Measurements from ENCODE around the gene SPATS1.

SPATS1 gene

DNA sequence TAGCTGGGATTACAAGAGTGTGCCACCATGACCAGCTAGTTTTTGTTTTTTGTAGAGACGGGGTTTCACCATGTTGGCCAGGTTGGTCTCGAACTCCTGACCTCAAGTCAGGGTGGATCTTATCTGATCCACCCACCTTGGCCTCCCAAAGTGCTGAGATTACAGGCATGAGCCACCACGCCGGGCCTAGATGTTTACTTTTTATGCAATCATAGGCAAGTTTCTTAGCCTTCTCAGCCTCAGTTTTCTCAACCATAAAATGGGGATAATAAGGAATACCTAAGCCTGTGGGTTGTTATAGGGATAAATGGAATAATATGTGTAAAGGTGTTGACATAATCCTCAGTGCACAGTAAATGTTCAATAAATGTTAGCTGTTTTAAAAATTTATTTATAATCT is 9.8 kb downstream of the SPATS1 start:
- Histone ChIP-seq H3K27me3 (ENCODE audit: insufficient read depth, low read length, poor library complexity, severe bottlenecking) (no peaks in the 10 kb centered on the region), H3K79me2 (ENCODE audit: insufficient read depth, low read length) (no peaks in the 10 kb centered on the region), H3K4me3 (ENCODE audit: low read length, poor library complexity, severe bottlenecking) (no peak overlapping the region), H3K4me2 (ENCODE audit: low read depth, low read length, poor library complexity, severe bottlenecking) (no peak overlapping the region), H2AFZ (ENCODE audit: low read length) (no peak overlapping the region), H3K9me2 (replicated peaks; ENCODE audit: low read depth, low read length) (no peaks in the 10 kb centered on the region), H3K9me3 (ENCODE audit: insufficient read depth, low read depth, low read length) (no peaks in the 10 kb centered on the region), H3K9ac (ENCODE audit: low read depth, low read length, poor library complexity, severe bottlenecking) (no peak overlapping the region), H3K36me3 (ENCODE audit: insufficient read depth, low read length) (no peaks in the 10 kb centered on the region), H3K4me1 (ENCODE audit: insufficient read depth, low read length, poor library complexity, severe bottlenecking) (no peaks in the 10 kb centered on the region), H3F3A (ENCODE audit: low read depth) (no peaks in the 10 kb centered on the region), H4K20me1 (ENCODE audit: insufficient read depth, low read length, poor library complexity, severe bottlenecking) (no peaks in the 10 kb centered on the region)
- no peak for TF ChIP-seq EZH2phosphoT487 (IDR thresholded peaks at IDR 0.05; ENCODE audit: borderline replicate concordance)
- TF ChIP-seq, protein P1, sequence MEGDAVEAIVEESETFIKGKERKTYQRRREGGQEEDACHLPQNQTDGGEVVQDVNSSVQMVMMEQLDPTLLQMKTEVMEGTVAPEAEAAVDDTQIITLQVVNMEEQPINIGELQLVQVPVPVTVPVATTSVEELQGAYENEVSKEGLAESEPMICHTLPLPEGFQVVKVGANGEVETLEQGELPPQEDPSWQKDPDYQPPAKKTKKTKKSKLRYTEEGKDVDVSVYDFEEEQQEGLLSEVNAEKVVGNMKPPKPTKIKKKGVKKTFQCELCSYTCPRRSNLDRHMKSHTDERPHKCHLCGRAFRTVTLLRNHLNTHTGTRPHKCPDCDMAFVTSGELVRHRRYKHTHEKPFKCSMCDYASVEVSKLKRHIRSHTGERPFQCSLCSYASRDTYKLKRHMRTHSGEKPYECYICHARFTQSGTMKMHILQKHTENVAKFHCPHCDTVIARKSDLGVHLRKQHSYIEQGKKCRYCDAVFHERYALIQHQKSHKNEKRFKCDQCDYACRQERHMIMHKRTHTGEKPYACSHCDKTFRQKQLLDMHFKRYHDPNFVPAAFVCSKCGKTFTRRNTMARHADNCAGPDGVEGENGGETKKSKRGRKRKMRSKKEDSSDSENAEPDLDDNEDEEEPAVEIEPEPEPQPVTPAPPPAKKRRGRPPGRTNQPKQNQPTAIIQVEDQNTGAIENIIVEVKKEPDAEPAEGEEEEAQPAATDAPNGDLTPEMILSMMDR (conservative IDR thresholded peaks at IDR 0.05; ENCODE audit: low read length), result no peak

DNA sequence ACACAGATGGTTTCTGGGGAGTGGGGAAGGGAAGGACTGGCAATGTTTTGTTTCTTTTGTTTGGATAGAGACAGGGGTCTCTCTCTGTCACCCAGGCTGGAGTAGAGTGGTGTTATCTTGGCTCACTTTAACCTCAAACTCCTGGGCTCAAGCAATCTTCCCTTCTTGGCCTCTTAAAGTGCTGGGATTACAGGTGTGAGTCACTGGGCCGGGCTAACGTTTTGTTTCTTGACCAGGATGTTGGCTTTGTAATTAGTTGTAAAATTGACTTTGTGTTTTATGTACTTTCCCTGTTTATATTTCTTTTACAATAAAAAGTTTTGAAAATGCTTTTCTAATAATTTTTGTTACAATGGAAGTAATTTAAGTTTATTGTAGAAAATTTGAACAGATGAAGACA is 10.9 kb downstream of the SPATS1 start:
- H3K79me2 ChIP-seq (ENCODE audit: insufficient read depth, low read length), result no peaks in the 10 kb centered on the region
- H3F3A ChIP-seq (ENCODE audit: low read depth), result no peaks in the 10 kb centered on the region
- H3K4me1 ChIP-seq (ENCODE audit: insufficient read depth, low read length, poor library complexity, severe bottlenecking), result no peaks in the 10 kb centered on the region

DNA sequence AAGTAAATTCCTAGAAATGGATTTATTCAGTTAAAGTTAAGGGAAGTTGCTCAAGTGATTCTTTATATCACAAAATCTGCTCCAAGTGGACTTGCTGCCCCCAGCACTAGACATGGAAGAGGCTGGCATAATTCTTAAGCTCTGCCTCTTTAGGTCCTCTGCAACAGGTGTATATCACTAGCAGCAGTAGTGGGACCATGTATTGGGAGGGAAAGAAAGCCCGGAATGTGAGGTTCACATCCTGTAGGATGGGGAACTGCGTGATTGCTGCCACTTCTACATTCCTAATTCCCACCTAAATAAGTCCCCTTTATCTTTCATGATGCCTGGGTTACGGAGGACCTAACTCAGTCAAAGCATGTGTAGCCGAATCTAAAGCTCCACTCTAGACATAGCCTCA is 13.2 kb downstream of the SPATS1 start:
- Histone ChIP-seq H3F3A (ENCODE audit: low read depth) (no peaks in the 10 kb centered on the region), H3K4me2 (ENCODE audit: low read depth, low read length, poor library complexity, severe bottlenecking) (no peak overlapping the region), H3K9ac (ENCODE audit: low read depth, low read length, poor library complexity, severe bottlenecking) (no peak overlapping the region), H3K9me2 (replicated peaks; ENCODE audit: low read depth, low read length) (no peaks in the 10 kb centered on the region), H3K27me3 (ENCODE audit: insufficient read depth, low read length, poor library complexity, severe bottlenecking) (no peaks in the 10 kb centered on the region), H3K4me1 (ENCODE audit: insufficient read depth, low read length, poor library complexity, severe bottlenecking) (no peaks in the 10 kb centered on the region), H3K36me3 (ENCODE audit: insufficient read depth, low read length) (no peaks in the 10 kb centered on the region), H4K20me1 (ENCODE audit: insufficient read depth, low read length, poor library complexity, severe bottlenecking) (no peaks in the 10 kb centered on the region), H3K79me2 (ENCODE audit: insufficient read depth, low read length) (no peaks in the 10 kb centered on the region), H3K9me3 (ENCODE audit: insufficient read depth, low read depth, low read length) (no peaks in the 10 kb centered on the region), H2AFZ (ENCODE audit: low read length) (no peak overlapping the region), H3K4me3 (ENCODE audit: low read length, poor library complexity, severe bottlenecking) (no peak overlapping the region)
- TF ChIP-seq, protein P1 (conservative IDR thresholded peaks at IDR 0.05; ENCODE audit: low read length), result no peak
- no peak for TF ChIP-seq EZH2phosphoT487 (IDR thresholded peaks at IDR 0.05; ENCODE audit: borderline replicate concordance)

More for the DNA sequence above, 10.9 kb downstream of the SPATS1 start:
- TF ChIP-seq EZH2phosphoT487 (IDR thresholded peaks at IDR 0.05; ENCODE audit: borderline replicate concordance), result no peak
- TF ChIP-seq, protein P1 (conservative IDR thresholded peaks at IDR 0.05; ENCODE audit: low read length), result no peak
- H3K9me3 ChIP-seq (ENCODE audit: insufficient read depth, low read depth, low read length), result no peaks in the 10 kb centered on the region
- no peak overlapping the region for H3K9ac ChIP-seq (ENCODE audit: low read depth, low read length, poor library complexity, severe bottlenecking)
- H3K4me2 ChIP-seq (ENCODE audit: low read depth, low read length, poor library complexity, severe bottlenecking), result no peak overlapping the region
- H3K27me3 ChIP-seq (ENCODE audit: insufficient read depth, low read length, poor library complexity, severe bottlenecking), result no peaks in the 10 kb centered on the region
- no peaks in the 10 kb centered on the region for H3K9me2 ChIP-seq (replicated peaks; ENCODE audit: low read depth, low read length)
- H4K20me1 ChIP-seq (ENCODE audit: insufficient read depth, low read length, poor library complexity, severe bottlenecking), result no peaks in the 10 kb centered on the region
- H3K36me3 ChIP-seq (ENCODE audit: insufficient read depth, low read length), result no peaks in the 10 kb centered on the region
- H2AFZ ChIP-seq (ENCODE audit: low read length), result no peak overlapping the region
- no peak overlapping the region for H3K4me3 ChIP-seq (ENCODE audit: low read length, poor library complexity, severe bottlenecking)

Data from Loucy (cell line).